ENCODE measurements around the gene GALNT13.

GALNT13 gene

DNA sequence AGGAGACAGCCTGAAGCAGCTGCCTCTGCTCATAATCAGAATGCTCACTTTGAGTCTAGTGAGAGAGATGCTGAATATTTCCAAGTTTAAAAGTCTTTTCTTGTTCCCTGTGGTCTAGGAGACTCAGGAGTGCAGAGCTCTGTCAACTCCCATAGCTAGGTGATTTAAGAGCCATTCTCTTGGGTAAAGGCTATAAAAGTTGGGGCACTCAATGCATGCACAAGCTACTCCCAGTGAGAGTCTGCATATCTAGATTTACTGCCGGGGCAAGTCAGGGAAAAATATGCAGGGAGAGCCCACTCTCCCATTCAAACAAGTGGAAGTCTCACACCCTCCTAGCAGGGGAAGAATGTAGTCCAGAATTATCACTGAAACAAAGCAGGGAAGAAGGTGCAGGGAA, 418.1 kb downstream of the GALNT13 start:
- H3K9ac ChIP-seq (ENCODE audit: low read length), result no peak overlapping the region
- no peaks in the 10 kb centered on the region for H3K36me3 ChIP-seq (replicated peaks; ENCODE audit: insufficient read depth, low read length)
- no peaks in the 10 kb centered on the region for H3K4me1 ChIP-seq (ENCODE audit: low read length)
- H3K9me2 ChIP-seq (replicated peaks; ENCODE audit: insufficient read depth, low read length), result no peaks in the 10 kb centered on the region
- H3K4me3 ChIP-seq (ENCODE audit: low read length), result no peak overlapping the region
- no peaks in the 10 kb centered on the region for H3F3A ChIP-seq (ENCODE audit: insufficient read depth, low read length)
- H3K27me3 ChIP-seq (replicated peaks; ENCODE audit: insufficient read depth, low read length), result no peaks in the 10 kb centered on the region
- no peak overlapping the region for H3K4me2 ChIP-seq (ENCODE audit: low read depth, low read length)
- TF ChIP-seq EZH2phosphoT487 (IDR thresholded peaks at IDR 0.05; ENCODE audit: low read length), result no peak
- no peak for TF ChIP-seq CTCF (IDR thresholded peaks at IDR 0.05; ENCODE audit: low read length)
- TF ChIP-seq EZH2 (optimal IDR thresholded peaks at IDR 0.05; ENCODE audit: low read depth, low read length), result no peak
- no peaks in the 10 kb centered on the region for H3K79me2 ChIP-seq (ENCODE audit: low read length)
- H3K27ac ChIP-seq (ENCODE audit: low read length), result no peak overlapping the region
- no peaks in the 10 kb centered on the region for H4K20me1 ChIP-seq (ENCODE audit: insufficient read depth, low read length)
- no peaks in the 10 kb centered on the region for H3K9me3 ChIP-seq (replicated peaks; ENCODE audit: insufficient read depth, low read length)
- H2AFZ ChIP-seq (ENCODE audit: low read length), result no peak overlapping the region
- DNase-seq, result no peak

DNA sequence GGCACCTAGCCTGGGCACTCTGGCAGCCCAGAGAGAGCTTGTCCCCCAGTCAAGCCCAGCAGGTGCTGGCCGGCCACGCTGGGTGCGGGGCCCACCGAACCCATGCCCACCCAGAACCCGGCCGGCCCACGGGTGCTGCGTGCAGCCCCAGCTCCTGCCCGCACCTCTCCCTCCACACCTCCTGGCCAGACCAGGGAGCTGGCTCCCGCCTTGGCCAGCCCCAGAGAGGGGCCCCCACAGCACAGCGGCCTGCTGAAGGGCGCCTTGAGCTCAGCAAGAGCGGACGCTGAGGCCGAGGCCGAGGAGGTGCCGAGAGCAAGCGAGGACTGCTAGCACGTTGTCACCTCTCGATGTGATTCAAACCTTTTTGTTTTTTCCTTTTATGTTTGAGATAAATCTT, 419.8 kb downstream of the GALNT13 start:
- H2AFZ ChIP-seq (ENCODE audit: low read length), result no peak overlapping the region
- H3K27ac ChIP-seq (ENCODE audit: low read length), result no peak overlapping the region
- TF ChIP-seq CTCF (IDR thresholded peaks at IDR 0.05; ENCODE audit: low read length) (no peak), EZH2 (optimal IDR thresholded peaks at IDR 0.05; ENCODE audit: low read depth, low read length) (no peak), EZH2phosphoT487 (IDR thresholded peaks at IDR 0.05; ENCODE audit: low read length) (no peak)
- H3K9me2 ChIP-seq (replicated peaks; ENCODE audit: insufficient read depth, low read length), result no peaks in the 10 kb centered on the region
- H4K20me1 ChIP-seq (ENCODE audit: insufficient read depth, low read length), result no peaks in the 10 kb centered on the region
- H3K9me3 ChIP-seq (replicated peaks; ENCODE audit: insufficient read depth, low read length), result no peaks in the 10 kb centered on the region
- no peaks in the 10 kb centered on the region for H3K79me2 ChIP-seq (ENCODE audit: low read length)
- H3K4me2 ChIP-seq (ENCODE audit: low read depth, low read length), result no peak overlapping the region
- no peak for DNase-seq
- H3K36me3 ChIP-seq (replicated peaks; ENCODE audit: insufficient read depth, low read length), result no peaks in the 10 kb centered on the region
- no peak overlapping the region for H3K9ac ChIP-seq (ENCODE audit: low read length)
- no peak overlapping the region for H3K4me3 ChIP-seq (ENCODE audit: low read length)
- H3K27me3 ChIP-seq (replicated peaks; ENCODE audit: insufficient read depth, low read length), result no peaks in the 10 kb centered on the region
- H3F3A ChIP-seq (ENCODE audit: insufficient read depth, low read length), result no peaks in the 10 kb centered on the region
- no peaks in the 10 kb centered on the region for H3K4me1 ChIP-seq (ENCODE audit: low read length)

GRCh38 chr2:154291927-154292326, 420.2 kb downstream of the GALNT13 start:
- Histone ChIP-seq H3K9me3 (replicated peaks; ENCODE audit: insufficient read depth, low read length) (no peaks in the 10 kb centered on the region), H3K27me3 (replicated peaks; ENCODE audit: insufficient read depth, low read length) (no peaks in the 10 kb centered on the region), H2AFZ (ENCODE audit: low read length) (no peak overlapping the region), H3F3A (ENCODE audit: insufficient read depth, low read length) (no peaks in the 10 kb centered on the region), H3K4me2 (ENCODE audit: low read depth, low read length) (no peak overlapping the region), H3K79me2 (ENCODE audit: low read length) (no peaks in the 10 kb centered on the region), H3K4me1 (ENCODE audit: low read length) (no peaks in the 10 kb centered on the region), H3K27ac (ENCODE audit: low read length) (no peak overlapping the region), H3K4me3 (ENCODE audit: low read length) (no peak overlapping the region), H4K20me1 (ENCODE audit: insufficient read depth, low read length) (no peaks in the 10 kb centered on the region), H3K9ac (ENCODE audit: low read length) (no peak overlapping the region), H3K36me3 (replicated peaks; ENCODE audit: insufficient read depth, low read length) (no peaks in the 10 kb centered on the region), H3K9me2 (replicated peaks; ENCODE audit: insufficient read depth, low read length) (no peaks in the 10 kb centered on the region)
- TF ChIP-seq EZH2phosphoT487 (IDR thresholded peaks at IDR 0.05; ENCODE audit: low read length), result no peak
- no peak for TF ChIP-seq EZH2 (optimal IDR thresholded peaks at IDR 0.05; ENCODE audit: low read depth, low read length)
- no peak for TF ChIP-seq CTCF (IDR thresholded peaks at IDR 0.05; ENCODE audit: low read length)
- DNase-seq, result no peak

Data from MM.1S (cell line).